Colonic mucosa (tissue), 4 donors: Measurements from ENCODE around the gene HOXC13. TPM values are rescaled to one million over a fixed set of nuclear protein-coding genes. Genes with fewer than 3 reads are reported as not detected.

Experiments used
- DNase-seq: peaks from one replicate; pipeline ENCODE4 v3.0.0-alpha.2; 2020
- H3K27ac ChIP-seq: fragments of 200-600 bp; one replicate; pipeline ENCODE4 v1.8.0; 2021
- H3K27me3 ChIP-seq: fragments of 200-600 bp; one replicate; pipeline ENCODE4 v1.8.0; 2021
- H3K36me3 ChIP-seq: fragments of 200-600 bp; one replicate; pipeline ENCODE4 v1.8.0; 2021
- H3K4me1 ChIP-seq: fragments of 200-600 bp; one replicate; pipeline ENCODE4 v1.8.0; 2021; ENCODE audit warnings: mild to moderate bottlenecking
- H3K4me3 ChIP-seq: fragments of 200-600 bp; one replicate; pipeline ENCODE4 v1.8.0; 2021
- H3K9ac ChIP-seq, 2 donors: one replicate each; pipeline ENCODE4 v1.7.0; 2013; ENCODE audit warnings: control low read depth in 2 of 2, low read depth in 2 of 2, low read length in 2 of 2
- H3K9me3 ChIP-seq: fragments of 200-600 bp; one replicate; pipeline ENCODE4 v1.8.0; 2021
- intact Hi-C: fragments of 100-400 bp; cut with DNase I; formaldehyde crosslinking; loops from one replicate; pipeline ENCODE4 v1.14.1; 2022
- total RNA-seq, 2 donors: library from RNA; stranded (reverse); fragmentation: NEBNext Ultra II Directional in 1 of 2; extraction: Animal tissue kit (Norgen Biotek cat#: 25700) in 1 of 2; gene quantifications; one replicate each; pipeline ENCODE4 v1.2.1, GENCODE V29; 2021
- TF ChIP-seq, protein P1 (sequence below): fragments of 200-600 bp; IDR thresholded peaks from one replicate; pipeline ENCODE4 v1.8.0; 2022; ENCODE audit warnings: antibody characterized with exemption, mild to moderate bottlenecking
- donor health status: healthy.
- donor health status: DM: no; HTN: no; CAD: no.
- donor health status: DM: no; HTN: no; CAD: no.

HOXC13 gene
- total RNA-seq, 2 donors from 2014 or later, result not detected

DNA sequence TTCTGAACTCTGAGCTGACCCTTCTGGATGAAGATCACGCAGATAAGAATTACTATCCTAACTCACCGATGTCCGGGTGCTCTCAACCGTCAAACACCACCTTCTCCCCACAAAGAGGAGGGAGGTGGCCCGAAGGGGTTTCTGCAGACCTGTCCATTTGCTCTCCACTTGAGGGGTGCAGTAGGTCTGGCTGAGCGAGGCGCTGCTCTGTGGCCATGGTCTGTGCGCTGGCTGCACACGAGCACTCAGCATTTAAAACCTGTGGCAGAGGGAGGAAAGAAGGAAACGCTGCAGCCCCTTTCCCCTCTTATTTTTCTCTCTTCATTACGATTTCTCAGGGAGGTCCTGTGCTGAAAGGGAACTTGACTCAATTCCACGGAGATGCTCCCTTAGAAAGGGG is 1.5 kb upstream of the HOXC13 start:
- TF ChIP-seq, protein P1, sequence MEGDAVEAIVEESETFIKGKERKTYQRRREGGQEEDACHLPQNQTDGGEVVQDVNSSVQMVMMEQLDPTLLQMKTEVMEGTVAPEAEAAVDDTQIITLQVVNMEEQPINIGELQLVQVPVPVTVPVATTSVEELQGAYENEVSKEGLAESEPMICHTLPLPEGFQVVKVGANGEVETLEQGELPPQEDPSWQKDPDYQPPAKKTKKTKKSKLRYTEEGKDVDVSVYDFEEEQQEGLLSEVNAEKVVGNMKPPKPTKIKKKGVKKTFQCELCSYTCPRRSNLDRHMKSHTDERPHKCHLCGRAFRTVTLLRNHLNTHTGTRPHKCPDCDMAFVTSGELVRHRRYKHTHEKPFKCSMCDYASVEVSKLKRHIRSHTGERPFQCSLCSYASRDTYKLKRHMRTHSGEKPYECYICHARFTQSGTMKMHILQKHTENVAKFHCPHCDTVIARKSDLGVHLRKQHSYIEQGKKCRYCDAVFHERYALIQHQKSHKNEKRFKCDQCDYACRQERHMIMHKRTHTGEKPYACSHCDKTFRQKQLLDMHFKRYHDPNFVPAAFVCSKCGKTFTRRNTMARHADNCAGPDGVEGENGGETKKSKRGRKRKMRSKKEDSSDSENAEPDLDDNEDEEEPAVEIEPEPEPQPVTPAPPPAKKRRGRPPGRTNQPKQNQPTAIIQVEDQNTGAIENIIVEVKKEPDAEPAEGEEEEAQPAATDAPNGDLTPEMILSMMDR, result no peak
- Histone ChIP-seq H3K4me3 (no peak overlapping the region), H3K9ac (no peak overlapping the region), H3K9me3 (no peaks in the 10 kb centered on the region), H3K27me3 (peaks cover 88% of the 10 kb centered on the region), H3K4me1 (no peaks in the 10 kb centered on the region), H3K27ac (no peak overlapping the region), H3K36me3 (no peaks in the 10 kb centered on the region)
- no peak for DNase-seq
- intact Hi-C loops, result no loop called here

DNA sequence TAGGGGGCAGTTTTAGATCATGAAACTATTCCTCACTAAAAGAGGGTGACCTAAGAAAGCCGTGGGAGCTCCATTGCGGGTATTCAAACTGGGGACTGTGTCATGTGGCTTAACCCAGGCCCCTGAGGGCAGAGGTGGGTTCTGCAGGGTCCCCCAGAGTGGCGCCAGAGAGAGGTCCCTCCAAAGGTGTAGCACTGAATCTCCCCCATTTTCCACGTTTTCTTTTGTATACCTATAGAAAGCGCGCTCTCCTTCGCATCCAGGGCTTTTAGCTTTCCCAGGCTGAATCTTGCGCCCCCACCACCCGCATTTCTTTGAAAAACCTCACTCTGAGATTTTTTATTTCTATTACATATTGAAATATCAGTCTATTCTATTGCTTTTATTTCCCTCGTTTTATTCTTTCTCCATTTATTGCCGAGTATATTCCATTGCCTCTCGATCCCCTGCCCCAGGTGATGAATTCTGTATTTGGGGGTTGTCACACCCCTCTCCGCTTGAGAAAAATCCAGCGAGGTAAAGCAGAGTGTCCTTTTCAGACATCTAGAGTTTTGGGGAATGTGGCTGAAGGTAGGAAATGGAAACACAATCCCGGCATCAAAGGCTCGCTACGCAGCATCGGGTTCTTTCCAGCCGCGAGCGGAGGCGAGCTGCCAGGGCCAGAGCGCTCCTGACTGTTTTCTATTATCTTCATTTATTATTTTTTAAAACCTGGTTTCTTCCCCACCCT is 870 bp upstream of the HOXC13 start:
- Histone ChIP-seq H3K36me3 (no peaks in the 10 kb centered on the region), H3K9me3 (no peaks in the 10 kb centered on the region), H3K9ac (no peak overlapping the region), H3K4me1 (no peaks in the 10 kb centered on the region), H3K4me3 (no peak overlapping the region), H3K27me3 (peaks cover 87% of the 10 kb centered on the region), H3K27ac (no peak overlapping the region)
- TF ChIP-seq, protein P1, result no peak
- intact Hi-C loops, result no loop called here
- no peak for DNase-seq

DNA sequence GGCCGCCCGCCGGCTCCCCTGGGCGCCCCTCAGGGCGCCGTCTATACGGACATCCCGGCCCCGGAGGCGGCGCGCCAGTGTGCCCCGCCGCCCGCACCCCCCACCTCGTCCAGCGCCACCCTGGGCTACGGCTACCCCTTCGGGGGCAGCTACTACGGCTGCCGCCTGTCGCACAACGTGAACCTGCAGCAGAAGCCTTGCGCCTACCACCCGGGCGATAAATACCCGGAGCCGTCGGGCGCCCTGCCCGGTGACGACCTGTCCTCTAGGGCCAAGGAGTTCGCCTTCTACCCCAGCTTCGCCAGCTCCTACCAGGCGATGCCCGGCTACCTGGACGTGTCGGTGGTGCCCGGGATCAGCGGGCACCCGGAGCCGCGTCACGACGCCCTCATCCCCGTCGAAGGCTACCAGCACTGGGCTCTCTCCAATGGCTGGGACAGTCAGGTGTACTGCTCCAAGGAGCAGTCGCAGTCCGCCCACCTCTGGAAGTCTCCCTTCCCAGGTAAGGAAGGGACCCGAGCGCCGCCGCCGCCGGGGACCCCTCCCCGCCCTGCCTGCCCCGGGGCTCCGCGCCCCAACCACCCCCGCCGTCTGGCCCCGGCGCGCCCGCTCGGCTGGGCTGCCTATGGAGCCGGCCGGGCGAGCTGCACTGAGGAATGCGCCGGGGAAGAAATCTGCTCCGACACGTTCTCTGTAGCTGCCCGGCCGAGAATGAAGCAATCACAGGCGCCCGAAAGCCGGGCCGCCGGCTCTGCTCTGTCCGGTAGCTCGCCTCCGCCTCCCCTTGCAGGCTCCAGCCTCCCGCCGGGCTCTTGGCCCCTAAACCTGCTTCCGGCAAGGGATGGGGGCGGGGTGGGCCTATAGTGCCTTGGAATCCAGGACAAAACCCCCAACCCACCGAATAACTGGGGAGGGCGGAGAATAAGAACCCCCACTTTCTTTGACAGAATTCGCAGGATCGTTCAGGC is 794 bp downstream of the HOXC13 start:
- Histone ChIP-seq H3K9ac (no peak overlapping the region), H3K4me1 (no peaks in the 10 kb centered on the region)
- DNase-seq, result no peak

DNA sequence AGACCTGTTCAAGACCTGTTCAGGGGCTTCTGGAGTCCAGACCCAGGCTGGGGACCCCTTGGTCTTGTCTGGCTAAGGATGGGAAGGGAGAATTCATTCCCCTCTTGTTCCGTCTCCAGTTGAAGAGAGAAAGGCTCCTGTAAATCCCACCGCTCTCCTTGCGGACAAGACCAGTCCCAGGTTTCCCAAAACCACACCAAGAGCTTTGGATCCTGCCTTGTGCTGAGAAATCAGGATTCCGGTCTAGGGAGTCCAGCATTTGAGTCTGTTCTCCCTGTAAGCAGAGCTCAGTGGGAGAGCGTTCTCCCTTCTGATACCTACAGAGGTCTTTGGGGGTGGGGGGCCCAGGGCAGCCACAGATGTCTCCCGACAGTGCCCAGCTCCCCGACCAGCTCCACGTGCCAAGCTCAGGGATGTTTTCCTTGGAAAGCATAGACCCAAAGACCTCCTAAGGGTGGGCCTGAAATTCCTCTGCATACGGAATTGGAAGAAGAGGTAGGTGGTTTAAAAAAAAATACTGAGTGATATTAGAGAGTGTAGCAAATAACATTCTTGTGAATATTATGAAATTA is 1.9 kb downstream of the HOXC13 start:
- Histone ChIP-seq H3K4me3 (no peak overlapping the region), H3K9me3 (no peaks in the 10 kb centered on the region), H3K4me1 (no peaks in the 10 kb centered on the region), H3K27ac (no peak overlapping the region), H3K9ac (no peak overlapping the region), H3K36me3 (no peaks in the 10 kb centered on the region), H3K27me3 (peaks cover 87% of the 10 kb centered on the region)
- DNase-seq, result no peak
- intact Hi-C loops, result no loop called here
- TF ChIP-seq, protein P1, result no peak

More for the DNA sequence above, 794 bp downstream of the HOXC13 start:
- Histone ChIP-seq H3K36me3 (no peaks in the 10 kb centered on the region), H3K9me3 (no peaks in the 10 kb centered on the region), H3K27me3 (peaks cover 87% of the 10 kb centered on the region), H3K27ac (no peak overlapping the region), H3K4me3 (no peak overlapping the region)
- TF ChIP-seq, protein P1, result no peak
- intact Hi-C loops, result no loop called here

DNA sequence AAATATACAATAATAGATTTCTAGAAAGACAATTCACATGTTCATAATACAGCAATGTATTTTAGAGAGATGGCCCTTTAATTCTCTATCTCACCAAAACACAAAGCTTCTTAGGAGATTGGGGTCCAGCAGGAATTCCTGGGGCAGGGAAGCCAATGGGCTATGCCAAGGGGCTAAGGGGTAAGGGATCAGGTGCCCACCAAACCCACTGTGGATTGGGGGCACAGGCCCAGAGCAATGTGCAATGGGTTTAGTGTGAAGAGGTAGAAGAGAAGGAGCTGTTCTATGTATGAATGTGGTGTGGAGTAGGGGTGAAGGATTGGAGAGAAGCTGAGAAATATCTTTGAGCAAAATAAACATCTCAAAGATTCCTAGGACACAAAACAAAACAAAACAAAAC is 2.6 kb downstream of the HOXC13 start:
- Histone ChIP-seq H3K27me3 (peaks cover 87% of the 10 kb centered on the region), H3K36me3 (no peaks in the 10 kb centered on the region), H3K4me1 (no peaks in the 10 kb centered on the region), H3K4me3 (no peak overlapping the region), H3K27ac (no peak overlapping the region), H3K9me3 (no peaks in the 10 kb centered on the region), H3K9ac (no peak overlapping the region)
- intact Hi-C loops, result no loop called here
- DNase-seq, result no peak
- TF ChIP-seq, protein P1, result no peak
